Right lobe of liver (tissue), 4 donors: ENCODE measurements around the gene PARD6B.
"Not testable (repeated sequence)": the region's sequence is repeated elsewhere in the genome, so short reads cannot be mapped to it uniquely, and the experiment has no call there.

Experiments
- CTCF ChIP-seq, 4 donors: fragments of 200-600 bp in 3 of 4; fragments of 450-650 bp in 1 of 4; IDR thresholded peaks; one replicate each; pipeline versions ENCODE4 v1.5.1 to v1.8.0; 2016 to 2022; ENCODE audit warnings: antibody characterized with exemption in 4 of 4, mild to moderate bottlenecking in 2 of 4
- POLR2A ChIP-seq: fragments of 450-650 bp; IDR thresholded peaks from one replicate; pipeline ENCODE4 v1.6.1; 2017; ENCODE audit warnings: antibody characterized with exemption, mild to moderate bottlenecking
- donor health status: DM: no; HTN: no; CAD: no.
- donor health status: DM: no; HTN: no; CAD: no.
- donor health status: DM: no; HTN: yes; CAD: no.

- TF ChIP-seq CTCF (IDR thresholded peaks at IDR 0.05); POLR2A: not testable (repeated sequence)
Observed at GRCh38 chr20:50778994-50779393, 47.6 kb downstream of the PARD6B start.
